ENCODE measurements around the gene ATAD3A. TPM values are rescaled to one million over a fixed set of nuclear protein-coding genes. Genes with fewer than 3 reads are reported as not detected.
"Not testable (repeated sequence)": the region's sequence is repeated elsewhere in the genome, so short reads cannot be mapped to it uniquely, and the experiment has no call there.

ATAD3A gene
- total RNA-seq, 1 donor from 2014 or later, result 23.2 TPM

- peak; percentile 8 for ATAC-seq
Observed at GRCh38 chr1:1489861-1490260, 22.1 kb upstream of the ATAD3A start.

DNA sequence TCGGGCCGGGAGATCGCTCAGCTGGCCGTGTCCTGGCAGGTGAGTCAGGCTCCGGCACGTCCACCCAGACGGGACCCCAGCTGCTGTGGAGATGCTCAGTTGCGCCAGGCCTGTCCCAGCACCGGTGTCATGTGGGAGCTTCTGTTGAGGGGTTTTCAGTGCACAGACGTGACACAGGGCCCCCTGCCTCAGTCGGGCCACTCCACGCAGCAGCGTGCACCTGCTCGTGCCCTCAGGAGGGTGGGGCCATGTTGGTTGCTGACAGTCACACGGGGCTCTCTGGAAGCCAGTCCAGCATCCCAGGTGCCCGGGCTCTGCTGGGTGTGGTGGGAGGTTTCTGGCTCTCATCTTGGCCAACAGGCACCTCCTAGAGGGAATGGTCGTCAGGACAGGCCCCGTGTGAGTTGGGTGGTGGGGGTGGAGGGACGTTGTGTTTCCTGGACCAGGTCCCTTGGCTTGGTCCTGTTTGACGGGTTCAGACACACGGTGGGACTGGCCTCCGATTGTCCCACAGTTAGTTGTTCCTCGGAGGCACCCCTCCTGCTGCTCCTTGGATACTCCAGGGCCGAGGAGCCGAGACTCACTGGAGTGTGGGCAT is 21.2 kb upstream of the ATAD3A start:
- no peak for ATAC-seq

GRCh38 chr1:1491601-1492000 is 20.4 kb upstream of the ATAD3A start:
- ATAC-seq, result no peak

- ATAC-seq, result not testable (repeated sequence)
Observed at GRCh38 chr1:1494311-1494710, 17.7 kb upstream of the ATAD3A start.

GRCh38 chr1:1495461-1495975 is 16.4 kb upstream of the ATAD3A start:
- peak; percentile 42 for ATAC-seq

DNA sequence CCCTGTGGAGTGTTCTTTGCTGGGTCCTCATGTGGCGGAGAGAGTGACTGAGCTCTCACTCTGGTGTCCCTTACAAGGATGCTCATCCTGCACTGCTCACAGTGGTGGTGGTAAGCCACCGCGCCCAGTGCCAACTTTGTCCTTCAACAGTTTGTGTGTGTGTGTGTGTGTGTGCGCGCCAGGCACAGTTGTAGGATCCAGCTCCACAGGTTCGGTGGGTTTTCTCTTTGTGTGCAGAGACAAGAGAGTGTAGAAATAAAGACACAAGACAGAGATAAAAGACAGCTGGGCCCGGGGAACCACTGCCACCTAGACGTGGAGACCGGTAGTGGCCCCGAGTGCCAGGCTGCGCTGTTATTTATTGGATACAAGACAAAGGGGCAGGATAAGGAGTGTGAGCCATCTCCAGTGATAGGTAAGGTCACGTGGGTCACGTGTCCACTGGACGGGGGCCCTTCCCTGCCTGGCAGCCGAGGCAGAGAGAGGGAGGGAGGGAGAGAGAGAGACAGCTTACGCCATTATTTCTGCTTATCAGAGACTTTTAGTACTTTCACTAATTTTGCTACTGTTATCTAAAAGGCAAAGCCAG is 7.1 kb upstream of the ATAD3A start:
- ATAC-seq, result peak; percentile 91

GRCh38 chr1:1505366-1505798 is 6.6 kb upstream of the ATAD3A start:
- not testable (repeated sequence) for ATAC-seq

DNA sequence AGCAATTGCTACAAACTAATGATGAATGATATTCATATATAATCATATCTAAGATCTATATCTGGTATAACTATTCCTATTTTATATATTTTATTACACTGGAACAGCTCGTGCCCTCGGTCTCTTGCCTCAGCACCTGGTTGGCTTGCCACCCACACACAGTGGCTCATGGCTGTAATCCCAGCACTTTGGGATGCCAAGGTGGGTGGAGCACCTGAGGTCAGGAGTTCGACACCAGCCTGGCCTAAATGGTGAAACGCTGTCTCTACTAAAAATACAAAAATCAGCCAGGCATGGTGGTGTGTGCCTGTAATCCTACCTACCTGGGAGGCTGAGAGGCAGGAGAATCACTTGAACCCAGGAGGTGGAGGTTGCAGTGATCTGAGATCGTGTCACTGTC is 6.2 kb upstream of the ATAD3A start:
- ATAC-seq, result not testable (repeated sequence)

DNA sequence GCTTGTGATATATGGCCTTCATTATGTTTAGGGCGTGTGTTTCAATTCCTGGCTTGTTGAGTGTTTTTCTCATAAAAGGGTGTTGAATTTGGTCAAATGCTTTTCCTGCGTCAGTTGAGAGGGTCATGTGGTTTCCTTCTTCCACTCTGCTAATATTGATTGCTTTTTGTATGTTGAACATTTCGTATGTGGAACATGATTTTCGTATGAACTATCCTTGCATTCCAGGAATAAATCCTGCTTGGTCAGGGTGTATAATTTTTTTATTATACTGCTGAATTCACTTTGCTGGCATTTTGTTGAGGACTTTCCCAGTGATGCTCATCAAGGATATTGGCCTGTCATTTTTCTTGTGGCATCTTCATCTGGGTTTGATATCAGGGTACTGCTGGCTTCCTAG is 4.7 kb upstream of the ATAD3A start:
- ATAC-seq, result no peak

DNA sequence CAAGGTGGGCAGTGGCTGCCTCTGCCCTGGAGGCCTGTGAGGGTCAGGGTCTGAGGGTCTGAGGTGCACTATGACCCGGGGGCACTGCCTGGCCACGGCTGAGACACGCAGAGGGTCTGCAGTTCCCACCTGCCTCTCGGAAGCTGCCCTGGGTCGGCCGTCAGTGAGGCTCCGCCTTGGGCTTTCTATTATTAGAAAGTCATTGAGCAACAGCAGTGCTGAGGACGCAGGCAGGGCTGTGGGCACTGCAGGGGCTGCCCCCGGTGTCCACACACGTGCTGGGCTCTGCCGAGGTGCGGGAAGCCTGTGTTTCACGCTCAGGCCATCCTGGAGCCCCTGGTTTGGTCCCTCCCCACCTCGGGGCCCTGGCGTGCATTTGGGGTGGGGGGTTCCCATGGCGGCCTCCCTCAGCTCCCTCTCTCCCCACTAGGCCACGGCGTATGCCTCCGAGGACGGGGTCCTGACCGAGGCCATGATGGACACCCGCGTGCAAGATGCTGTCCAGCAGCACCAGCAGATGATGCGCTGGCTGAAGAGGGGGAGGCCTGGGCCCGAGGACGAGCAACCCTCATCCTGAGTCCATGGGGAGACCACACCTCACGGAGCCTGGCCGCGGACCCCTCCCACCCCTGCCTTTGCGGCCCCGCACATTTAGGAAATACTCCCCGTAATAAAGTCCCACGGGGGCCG is 3.0 kb upstream of the ATAD3A start:
- ATAC-seq, result not testable (repeated sequence)

GRCh38 chr1:1509465-1509850 is 2.5 kb upstream of the ATAD3A start:
- ATAC-seq, result not testable (repeated sequence)

- ATAC-seq, result peak; percentile 9
Observed at GRCh38 chr1:1510912-1511532, 940 bp upstream of the ATAD3A start.

DNA sequence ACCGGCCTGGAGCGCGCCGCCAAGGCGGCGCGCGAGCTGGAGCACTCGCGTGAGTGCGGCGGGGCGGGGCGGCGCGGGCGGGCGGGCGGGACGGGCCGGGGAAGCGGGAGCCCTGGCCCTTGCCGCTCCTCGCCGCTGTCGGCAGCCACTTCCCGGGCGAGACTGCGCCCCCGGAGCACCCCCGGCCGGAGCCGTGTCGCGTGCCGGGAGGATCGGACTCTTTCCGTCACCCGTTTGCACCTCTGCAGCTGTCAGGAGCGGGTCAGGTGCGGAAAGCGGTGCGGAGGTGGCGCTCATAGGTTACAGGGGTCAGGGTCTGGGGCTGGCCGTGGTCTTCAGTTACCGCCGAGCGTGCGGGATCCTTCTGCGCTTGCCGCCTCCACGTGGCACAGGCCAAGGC is 463 bp downstream of the ATAD3A start:
- not testable (repeated sequence) for ATAC-seq

GRCh38 chr1:1513675-1514074 is 1.7 kb downstream of the ATAD3A start:
- ATAC-seq, result not testable (repeated sequence)

DNA sequence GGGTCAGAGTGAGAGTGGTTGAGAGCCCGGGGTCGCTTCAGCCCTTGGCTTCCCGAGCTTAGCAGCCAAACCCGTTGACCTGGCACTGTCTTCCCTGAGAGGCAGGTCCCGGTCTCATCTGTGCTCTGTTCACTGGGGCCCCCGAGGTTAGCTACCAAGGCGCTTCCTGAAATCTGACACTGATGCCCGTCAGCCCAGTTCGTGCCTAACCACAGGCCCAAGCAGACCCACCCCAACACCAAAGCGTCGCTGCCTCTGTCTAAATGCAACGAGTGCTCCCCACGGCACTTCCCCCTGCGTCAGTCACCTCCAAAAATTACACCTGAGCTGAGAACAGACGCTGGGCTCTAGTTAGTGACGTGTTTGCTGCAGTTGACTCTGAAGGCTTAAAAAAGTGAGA is 2.4 kb downstream of the ATAD3A start:
- not testable (repeated sequence) for ATAC-seq

- not testable (repeated sequence) for ATAC-seq
Observed at GRCh38 chr1:1516923-1517322, 5.0 kb downstream of the ATAD3A start.

DNA sequence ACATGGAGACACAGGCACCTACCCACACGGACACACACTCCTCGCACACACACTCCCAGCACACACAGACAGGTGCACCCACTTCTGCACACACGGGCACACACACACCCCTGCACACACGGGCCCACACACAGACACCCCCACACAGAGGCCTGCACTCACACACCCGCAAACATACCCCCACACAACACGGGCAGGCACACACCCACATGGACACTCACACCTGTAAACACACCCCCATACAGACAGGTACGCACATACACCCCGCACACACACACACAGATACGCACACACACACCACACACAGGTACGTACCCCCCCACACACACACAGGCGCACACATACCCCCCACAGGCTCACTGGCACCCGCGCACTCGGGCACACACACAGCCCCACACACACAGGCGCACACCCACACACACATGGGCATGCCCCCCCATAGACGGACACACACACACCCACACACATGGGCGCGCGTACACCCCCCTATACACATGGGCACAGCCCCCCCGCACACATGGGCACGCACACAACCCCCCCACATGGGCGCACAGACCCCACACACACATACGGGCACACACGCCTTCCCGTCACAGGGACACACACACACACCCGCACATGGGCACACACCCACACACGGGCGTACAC is 6.1 kb downstream of the ATAD3A start:
- no peak for ATAC-seq

DNA sequence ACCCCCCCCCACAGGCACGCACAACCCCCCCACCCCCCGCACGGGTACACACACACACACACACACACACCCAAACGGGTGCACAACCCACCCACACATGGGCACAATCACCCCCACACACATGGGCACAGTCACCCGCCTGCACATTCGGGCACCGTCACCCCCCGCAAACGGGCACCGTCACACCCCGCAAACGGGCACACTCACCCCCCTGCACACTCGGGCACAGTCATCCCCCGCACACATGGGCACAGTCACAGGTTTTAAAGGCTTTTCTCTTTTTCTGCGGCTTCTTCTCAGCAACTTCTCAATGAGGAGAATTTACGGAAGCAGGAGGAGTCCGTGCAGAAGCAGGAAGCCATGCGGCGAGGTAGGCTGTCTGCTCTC is 6.7 kb downstream of the ATAD3A start:
- not testable (repeated sequence) for ATAC-seq

DNA sequence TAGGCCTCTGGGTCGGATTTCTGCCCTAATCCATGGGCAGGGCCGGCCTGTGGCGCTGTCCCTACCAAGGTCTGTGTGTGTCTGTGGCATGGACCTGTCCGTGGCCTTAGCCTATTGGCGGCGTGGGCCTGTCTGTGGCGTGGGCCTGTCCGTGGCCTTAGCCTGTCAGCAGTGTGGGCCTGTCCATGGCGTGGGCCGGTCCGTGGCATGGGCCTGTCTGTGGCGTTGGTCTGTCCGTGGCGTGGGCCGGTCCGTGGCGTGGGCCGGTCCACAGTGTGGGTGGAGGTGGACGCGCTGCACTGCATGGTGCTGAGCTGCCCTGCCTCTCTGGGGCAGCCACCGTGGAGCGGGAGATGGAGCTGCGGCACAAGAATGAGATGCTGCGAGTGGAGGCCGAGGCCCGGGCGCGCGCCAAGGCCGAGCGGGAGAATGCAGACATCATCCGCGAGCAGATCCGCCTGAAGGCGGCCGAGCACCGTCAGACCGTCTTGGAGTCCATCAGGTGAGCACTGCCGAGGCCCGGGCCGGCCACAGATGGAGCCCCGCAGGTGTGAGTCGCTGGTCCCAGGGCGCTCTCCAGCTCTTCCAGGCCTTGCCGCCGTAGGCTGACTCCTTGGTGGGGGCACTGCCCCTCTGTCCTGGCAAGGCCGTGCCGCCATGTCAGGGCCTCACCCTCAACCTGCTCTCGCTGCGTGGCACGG is 8.0 kb downstream of the ATAD3A start:
- ATAC-seq, result peak; percentile 30

DNA sequence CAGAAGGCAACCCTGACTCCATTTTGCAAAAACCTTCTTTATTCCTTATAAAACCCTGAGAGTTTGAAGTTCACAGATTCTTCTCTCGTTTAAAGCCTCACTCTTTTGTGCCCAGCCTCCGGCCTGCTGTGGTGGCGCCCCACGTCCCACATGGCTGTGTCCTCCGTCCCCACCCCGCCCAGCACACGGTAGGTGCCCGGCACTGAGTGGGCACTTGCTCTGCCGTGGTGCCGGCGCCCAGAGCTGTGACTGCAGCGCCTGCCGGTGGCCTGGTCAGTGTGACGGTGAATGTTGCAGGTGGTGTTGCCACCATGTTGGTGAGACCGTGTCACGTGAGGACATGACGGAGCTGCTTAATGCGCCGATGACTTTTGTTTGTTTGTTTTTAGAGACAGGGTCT is 9.4 kb downstream of the ATAD3A start:
- no peak for ATAC-seq

- not testable (repeated sequence) for ATAC-seq
Observed at GRCh38 chr1:1522536-1522935, 10.6 kb downstream of the ATAD3A start.

GRCh38 chr1:1523226-1523625 is 11.3 kb downstream of the ATAD3A start:
- ATAC-seq, result not testable (repeated sequence)

All from esophagus mucosa (tissue), 1 donor.